KBM-7 (cell line): ENCODE data around the gene SERPINB8.

Experiments used
- DNase-seq: peaks from one replicate; pipeline ENCODE4 v3.0.0-alpha.2; 2015
- in situ Hi-C: fragments of 300-500 bp; cut with MboI; formaldehyde crosslinking; loops from 2 replicates; pipeline ENCODE4 v1.14.3; 2020; ENCODE audit warnings: low sequenced_read_pairs, low pct_unique_long_range_greater_than_20kb, mixed read lengths

The SERPINB8 gene

GRCh38 chr18:63999871-64000270 is 30.0 kb downstream of the SERPINB8 start:
- in situ Hi-C loops = no loop called here
- DNase-seq = no peak

- in situ Hi-C loops = no loop called here
- DNase-seq = no peak
Observed at GRCh38 chr18:64002581-64002980, 32.7 kb downstream of the SERPINB8 start.

- in situ Hi-C loops = no loop called here
- no peak for DNase-seq
Observed at GRCh38 chr18:64009305-64009704, 39.4 kb downstream of the SERPINB8 start.

GRCh38 chr18:64011513-64011912 is 41.6 kb downstream of the SERPINB8 start:
- DNase-seq = no peak
- in situ Hi-C loops = no loop called here

- peak; percentile 23 for DNase-seq
- in situ Hi-C loops = no loop called here
Observed at GRCh38 chr18:64017870-64018269, 48.0 kb downstream of the SERPINB8 start.

GRCh38 chr18:64019922-64020756 is 50.3 kb downstream of the SERPINB8 start:
- no peak for DNase-seq
- in situ Hi-C loops = no loop called here

GRCh38 chr18:64026350-64026749 is 56.5 kb downstream of the SERPINB8 start:
- in situ Hi-C loops = no loop called here
- no peak for DNase-seq

GRCh38 chr18:64027931-64028695 is 58.2 kb downstream of the SERPINB8 start:
- in situ Hi-C loops = no loop called here
- no peak for DNase-seq

GRCh38 chr18:64029096-64029495 is 59.2 kb downstream of the SERPINB8 start:
- in situ Hi-C loops = no loop called here
- DNase-seq = no peak

- DNase-seq = no peak
- in situ Hi-C loops = no loop called here
Observed at GRCh38 chr18:64031411-64031810, 61.5 kb downstream of the SERPINB8 start.

- in situ Hi-C loops = no loop called here
- DNase-seq = no peak
Observed at GRCh38 chr18:64032312-64032711, 62.4 kb downstream of the SERPINB8 start.

- in situ Hi-C loops = no loop called here
- DNase-seq = peak; percentile 59
Observed at GRCh38 chr18:64037812-64038414, 68.0 kb downstream of the SERPINB8 start.
